Activated CD8-positive, alpha-beta memory T cell treated with anti-CD3 and anti-CD28 coated beads for 4 hours (primary cell): ENCODE results near the gene IRF4.

ENCODE experiments used
- DNase-seq, 2 donors: peaks; one replicate each; pipeline ENCODE4 v3.0.0-alpha.2; 2020; ENCODE audit warnings: low read depth in 2 of 2

IRF4 gene

DNA sequence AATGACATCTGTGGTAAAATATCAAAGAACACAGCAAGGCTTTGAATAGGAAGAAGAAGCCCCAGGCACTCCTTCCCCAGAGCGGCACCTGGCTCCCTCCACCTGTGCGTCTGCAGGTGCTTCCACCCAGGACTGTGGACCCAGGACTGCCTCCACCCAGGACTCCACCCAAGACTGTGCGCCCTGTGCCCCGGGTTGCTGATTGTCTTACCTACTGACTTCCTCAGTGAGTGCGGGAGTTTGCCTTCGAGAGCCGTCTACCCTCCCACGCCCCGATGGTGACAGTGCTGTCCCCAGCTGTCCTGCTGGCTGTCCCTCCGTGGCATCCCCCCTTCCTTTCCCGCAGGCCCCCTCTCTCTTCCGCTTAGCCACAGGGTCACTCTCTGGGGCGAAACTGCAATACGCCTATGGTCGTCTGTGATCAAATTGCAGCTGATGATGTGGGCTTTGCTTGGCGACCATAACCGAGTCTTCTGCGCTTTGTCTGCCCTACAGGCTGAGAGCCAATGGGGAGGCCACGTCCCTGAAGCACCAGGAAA is 52.1 kb downstream of the IRF4 start:
- DNase-seq, result no peak

- DNase-seq, result peak in 1 of 2 donors; percentile 27
Observed at GRCh38 chr6:444653-445275, 53.2 kb downstream of the IRF4 start.

- no peak for DNase-seq
Observed at GRCh38 chr6:445571-446417, 54.2 kb downstream of the IRF4 start.

DNA sequence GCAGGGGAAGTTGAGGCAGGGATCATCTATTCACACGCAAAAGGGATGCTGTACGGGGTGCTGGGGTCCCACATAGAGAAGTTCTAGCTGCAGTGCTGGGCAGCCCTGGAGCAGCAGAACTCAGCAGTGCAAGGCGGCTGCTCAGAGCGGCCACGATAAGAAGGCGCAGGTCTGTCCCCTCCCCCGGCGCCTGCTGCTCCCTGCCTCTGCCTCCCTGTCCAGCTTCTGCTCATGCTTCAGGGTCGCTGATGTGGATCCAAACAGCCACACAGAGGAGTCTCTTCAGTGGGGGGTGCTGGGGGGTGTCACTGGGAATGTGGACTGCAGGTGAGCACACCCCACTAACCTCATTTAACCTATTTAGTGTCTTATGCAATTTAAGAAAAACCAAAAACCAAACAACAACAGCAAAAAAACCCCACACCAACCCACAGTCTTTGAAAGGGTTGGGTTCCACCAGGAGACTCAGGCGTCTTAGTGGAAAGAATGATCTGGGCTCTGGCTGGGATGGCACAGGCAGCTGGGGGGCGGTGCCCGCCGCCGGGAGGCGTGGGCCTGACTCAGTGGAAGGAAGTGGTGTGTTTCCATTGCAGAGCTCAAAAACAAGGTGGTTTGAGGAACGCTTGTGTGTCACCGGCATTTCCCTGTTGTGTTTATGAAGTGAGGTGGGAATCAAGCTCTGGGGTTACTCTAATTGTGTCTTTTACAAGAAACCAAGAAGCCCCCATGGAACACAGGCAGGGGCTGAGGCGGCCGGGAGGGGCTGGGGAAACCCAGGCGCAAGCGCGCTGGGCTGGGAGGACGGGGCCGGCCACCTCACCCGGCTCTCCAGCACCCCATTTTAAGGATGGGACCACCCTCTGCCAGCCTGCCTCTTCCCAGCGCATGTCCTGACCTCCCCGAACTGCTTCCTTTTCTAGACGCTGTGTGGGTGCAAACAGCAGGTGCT is 55.1 kb downstream of the IRF4 start:
- peak; percentile 88 to 93 for DNase-seq

GRCh38 chr6:447381-448165 is 56.0 kb downstream of the IRF4 start:
- peak in 1 of 2 donors; percentile 20 for DNase-seq

- DNase-seq, result no peak
Observed at GRCh38 chr6:448296-449056, 56.9 kb downstream of the IRF4 start.

DNA sequence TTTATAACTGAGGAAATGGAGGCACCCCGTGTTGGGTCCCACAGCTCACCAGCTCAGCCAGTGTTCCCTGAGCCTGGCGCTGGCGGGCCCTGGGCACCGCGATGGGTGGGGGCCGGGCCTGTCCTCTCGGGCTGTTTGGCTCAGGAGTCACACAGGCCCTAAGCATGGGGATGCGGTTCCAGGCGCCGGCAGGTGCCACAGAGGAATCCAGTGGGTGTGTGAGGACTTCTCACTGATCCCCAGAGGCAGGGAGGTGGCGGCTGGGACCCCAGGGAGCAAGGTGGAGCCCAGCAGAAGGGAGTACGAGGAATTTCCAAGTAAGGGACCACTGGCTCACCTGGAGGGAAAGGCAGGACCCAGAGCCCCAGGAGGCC is 57.5 kb downstream of the IRF4 start:
- DNase-seq, result no peak

DNA sequence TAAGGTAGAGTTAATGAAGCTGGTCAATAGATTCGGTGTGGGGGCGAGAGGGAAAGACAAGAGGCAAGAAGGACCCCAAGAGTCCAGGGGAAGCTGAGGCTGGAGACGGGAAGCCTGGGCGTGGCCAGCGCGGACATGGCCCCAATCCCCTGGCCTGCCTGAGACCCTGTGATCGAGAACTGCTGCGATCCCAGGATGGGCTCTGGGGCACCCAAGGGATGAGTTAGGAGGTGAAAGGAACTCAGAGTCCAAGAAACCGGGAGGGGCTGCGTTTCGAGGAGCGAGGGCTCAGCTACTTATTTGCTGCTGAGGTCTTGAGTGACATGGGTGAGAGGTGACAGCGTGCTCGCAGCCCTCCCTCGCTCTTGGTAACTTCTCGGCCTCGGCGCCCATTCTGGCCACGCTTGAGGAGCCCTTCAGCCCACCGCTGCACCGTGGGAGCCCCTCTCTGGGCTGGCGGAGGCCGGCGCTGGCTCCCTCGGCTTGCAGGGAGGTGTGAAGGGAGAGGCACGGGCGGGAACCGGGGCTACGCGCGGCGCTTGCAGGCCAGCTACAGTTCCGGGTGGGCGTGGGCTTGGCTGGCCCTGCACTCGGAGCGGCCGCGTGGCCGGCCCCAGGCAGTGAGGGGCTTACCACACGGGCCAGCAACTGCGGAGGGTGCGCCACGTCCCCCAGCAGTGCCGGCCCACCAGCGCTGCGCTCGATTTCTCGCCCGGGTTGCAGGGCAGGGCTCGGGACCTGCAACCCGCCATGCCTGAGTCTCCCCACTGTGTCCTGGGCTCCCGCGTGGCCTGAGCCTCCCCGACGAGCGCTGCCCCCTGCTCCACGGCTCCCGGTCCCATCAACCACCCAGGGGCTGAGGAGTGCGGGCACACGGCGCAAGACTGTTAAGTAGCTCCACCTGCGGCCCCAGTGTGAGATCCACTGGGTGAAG is 58.2 kb downstream of the IRF4 start:
- DNase-seq, result no peak

DNA sequence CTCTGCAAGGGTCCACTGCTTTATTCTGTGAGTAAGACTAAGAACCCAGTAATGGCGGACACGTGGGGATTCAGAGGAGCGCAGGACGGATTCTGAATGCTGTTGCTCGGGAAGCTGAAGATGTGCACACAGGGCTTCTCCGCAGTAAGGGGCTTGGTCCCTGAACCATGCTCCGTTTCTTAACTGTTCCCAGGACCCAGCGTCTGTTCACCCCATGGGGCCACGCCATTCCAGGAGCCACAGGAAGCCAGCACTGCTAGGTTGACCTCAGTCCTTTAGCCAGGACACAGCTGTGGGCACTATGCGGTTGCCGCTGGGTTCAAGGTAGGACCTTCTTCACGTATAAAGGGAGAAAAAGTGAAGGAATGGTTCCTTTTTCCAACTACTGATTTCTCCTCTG is 59.8 kb downstream of the IRF4 start:
- DNase-seq, result no peak

GRCh38 chr6:451847-452246 is 60.3 kb downstream of the IRF4 start:
- DNase-seq, result no peak

DNA sequence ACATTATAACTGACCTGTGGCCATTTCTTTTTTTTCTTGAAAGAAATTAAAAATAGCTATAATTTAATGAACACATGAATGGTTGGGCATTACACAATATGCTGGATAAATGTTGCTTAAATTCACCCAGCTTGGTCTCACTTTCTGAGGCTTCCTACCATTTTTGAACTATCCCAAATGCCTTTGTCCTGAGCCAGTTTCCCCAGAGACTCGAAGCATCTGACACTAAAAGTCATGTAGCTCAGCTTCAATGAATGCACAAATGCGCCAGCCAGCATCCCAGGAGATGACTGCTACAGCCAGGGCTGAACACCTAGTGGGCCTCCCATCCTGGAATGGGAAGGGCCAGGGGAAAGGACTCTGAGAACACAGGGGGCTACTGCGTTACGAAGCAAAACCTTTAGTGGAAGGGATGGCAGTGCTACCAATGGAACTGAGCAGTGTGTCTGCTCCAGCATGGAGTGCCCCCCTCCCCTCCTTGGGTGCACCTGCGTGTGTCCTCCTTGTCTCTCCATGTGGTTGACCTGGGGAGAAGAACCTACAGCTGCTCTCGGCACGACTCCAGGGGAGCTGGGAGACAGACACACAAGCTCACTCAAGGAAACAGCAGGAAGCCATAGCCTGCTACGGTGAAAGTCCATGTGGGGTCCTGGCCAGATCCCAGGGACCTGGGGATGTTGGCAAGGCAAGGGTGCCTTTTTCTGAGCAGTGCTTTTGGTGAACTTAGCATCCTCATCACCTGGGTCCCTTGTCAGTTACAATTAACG is 60.9 kb downstream of the IRF4 start:
- DNase-seq, result no peak

GRCh38 chr6:453152-453551 is 61.6 kb downstream of the IRF4 start:
- DNase-seq, result no peak

DNA sequence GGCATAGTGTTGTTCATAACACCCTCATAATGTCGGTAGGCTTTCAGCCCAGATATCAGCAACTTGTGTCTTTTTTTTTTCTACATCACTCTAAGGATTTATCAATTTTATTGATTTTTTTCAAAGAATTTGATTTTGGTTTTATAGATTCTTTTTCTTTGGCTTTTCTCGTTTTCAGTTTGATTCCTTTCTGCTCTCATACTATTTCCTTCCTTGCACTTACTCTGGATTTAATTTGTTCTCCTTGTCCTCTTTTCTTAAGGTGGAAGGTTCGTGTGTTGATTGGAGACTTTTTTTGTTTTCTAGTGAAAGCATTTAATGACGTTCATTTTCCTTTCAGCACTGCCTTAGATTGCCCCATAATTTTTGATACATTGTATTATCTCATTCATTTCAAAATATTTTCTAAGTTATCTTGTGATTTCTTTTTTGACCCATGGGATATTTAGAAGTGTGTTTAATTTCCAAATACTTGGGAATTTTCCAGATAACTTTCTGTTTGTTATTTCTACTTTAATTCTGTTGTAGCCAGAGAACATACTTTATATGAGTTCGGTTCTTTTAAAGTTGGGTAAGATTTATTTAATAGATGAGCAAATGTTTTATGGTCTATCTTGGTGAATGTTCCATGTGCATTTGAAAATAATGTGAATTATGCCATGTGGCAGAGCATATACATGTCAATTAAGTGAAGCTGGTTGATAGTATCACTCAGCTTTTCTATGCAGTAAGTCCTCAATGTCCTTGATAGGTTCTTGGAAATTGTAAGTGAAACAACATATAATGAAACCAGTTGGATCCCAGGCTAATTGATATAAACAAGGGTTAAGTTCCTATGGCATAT is 62.8 kb downstream of the IRF4 start:
- DNase-seq, result no peak

DNA sequence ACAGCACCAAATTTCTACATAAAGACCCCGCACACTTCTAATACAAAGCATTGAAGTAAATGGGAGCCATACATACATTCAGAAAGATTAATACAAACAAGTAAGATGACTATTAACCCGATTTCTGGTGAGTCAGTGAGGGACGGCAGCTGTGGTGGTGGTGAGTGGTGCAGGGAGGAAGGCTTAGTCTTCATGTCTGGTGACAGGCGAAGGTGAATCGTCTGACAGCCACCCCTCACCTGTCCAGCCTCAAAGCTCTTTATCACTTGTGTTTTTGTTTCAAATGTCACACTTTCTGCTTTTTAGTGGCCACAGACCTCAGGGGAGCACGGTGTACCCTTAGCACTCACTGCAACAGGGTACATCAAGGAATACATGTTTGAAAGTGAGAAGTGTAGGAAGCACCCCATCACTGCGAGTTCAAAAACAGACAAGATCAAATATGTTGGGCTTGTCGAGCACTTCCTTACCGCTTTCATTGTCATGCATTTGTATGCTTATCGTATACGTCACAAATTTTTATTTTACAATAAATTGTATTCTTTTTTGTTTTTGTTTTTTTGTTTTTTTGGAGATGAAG is 63.5 kb downstream of the IRF4 start:
- DNase-seq, result peak; percentile 30 to 47

- DNase-seq, result no peak
Observed at GRCh38 chr6:455835-456234, 64.3 kb downstream of the IRF4 start.

GRCh38 chr6:456358-456867 is 64.9 kb downstream of the IRF4 start:
- no peak for DNase-seq

DNA sequence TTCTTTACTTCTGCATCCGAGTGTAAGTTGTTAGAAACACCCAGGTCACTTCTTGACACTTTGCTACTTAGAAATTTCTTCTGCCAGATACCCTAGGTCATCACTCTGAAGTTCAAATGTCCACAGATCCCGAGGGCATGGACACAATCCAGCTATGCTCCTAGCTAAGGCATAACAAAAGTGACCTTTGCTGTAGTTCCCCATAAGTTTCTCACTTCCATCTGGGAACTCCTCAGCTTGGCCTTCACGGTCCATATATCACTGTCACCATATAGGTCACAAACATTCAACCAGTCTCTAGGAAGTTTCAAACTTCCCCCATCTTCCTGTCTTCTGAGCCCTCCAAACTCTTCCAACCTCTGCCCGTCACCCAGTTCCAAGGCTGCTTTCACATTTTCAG is 65.3 kb downstream of the IRF4 start:
- no peak for DNase-seq
